Right lobe of liver (tissue), 4 donors: Measurements from ENCODE around the gene CRYBG3.

Experiments used
- POLR2A ChIP-seq: fragments of 450-650 bp; IDR thresholded peaks from one replicate; pipeline ENCODE4 v1.6.1; 2017; ENCODE audit warnings: antibody characterized with exemption, mild to moderate bottlenecking
- TF ChIP-seq, protein P1 (sequence below), 4 donors: fragments of 200-600 bp in 3 of 4; fragments of 450-650 bp in 1 of 4; IDR thresholded peaks; one replicate each; pipeline versions ENCODE4 v1.5.1 to v1.8.0; 2016 to 2022; ENCODE audit warnings: antibody characterized with exemption in 4 of 4, mild to moderate bottlenecking in 2 of 4
- donor health status: DM: no; HTN: no; CAD: no.
- donor health status: DM: no; HTN: no; CAD: no.
- donor health status: DM: no; HTN: yes; CAD: no.

DNA sequence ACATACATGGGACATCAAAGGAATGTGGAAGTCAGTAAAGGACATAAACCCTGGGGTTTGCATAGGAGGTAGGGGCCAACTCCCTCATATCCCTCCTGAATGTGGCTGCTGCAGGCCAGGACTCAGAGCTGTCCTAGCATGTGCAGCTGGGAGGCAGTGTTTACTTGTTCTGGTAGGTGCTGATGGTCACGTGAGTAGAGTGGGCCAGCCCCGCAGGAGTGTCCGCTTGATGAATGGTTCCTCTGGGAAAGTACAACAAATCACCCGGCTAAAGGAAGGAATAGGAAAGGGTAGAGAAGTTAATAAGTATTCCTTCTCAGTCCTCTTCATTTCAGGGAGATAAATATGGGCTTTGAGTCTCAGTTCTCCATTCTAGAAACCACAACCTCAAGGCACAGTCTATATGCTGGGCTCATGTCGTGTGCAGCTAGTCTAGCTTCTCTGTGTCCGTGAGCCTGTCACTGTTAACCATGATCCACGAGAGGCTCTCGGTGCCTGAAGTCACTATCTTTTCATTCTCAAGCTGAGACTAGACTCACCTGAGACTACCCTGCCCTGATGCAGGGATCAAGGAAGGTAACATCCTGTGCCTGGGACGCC is 132.5 kb downstream of the CRYBG3 start:
- TF ChIP-seq, protein P1, sequence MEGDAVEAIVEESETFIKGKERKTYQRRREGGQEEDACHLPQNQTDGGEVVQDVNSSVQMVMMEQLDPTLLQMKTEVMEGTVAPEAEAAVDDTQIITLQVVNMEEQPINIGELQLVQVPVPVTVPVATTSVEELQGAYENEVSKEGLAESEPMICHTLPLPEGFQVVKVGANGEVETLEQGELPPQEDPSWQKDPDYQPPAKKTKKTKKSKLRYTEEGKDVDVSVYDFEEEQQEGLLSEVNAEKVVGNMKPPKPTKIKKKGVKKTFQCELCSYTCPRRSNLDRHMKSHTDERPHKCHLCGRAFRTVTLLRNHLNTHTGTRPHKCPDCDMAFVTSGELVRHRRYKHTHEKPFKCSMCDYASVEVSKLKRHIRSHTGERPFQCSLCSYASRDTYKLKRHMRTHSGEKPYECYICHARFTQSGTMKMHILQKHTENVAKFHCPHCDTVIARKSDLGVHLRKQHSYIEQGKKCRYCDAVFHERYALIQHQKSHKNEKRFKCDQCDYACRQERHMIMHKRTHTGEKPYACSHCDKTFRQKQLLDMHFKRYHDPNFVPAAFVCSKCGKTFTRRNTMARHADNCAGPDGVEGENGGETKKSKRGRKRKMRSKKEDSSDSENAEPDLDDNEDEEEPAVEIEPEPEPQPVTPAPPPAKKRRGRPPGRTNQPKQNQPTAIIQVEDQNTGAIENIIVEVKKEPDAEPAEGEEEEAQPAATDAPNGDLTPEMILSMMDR (IDR thresholded peaks at IDR 0.05): no peak
- TF ChIP-seq POLR2A: no peak
